Measurements from ENCODE around the gene USP9X.
"Not testable (repeated sequence)": the region's sequence is repeated elsewhere in the genome, so short reads cannot be mapped to it uniquely, and the experiment has no call there.

USP9X gene

DNA sequence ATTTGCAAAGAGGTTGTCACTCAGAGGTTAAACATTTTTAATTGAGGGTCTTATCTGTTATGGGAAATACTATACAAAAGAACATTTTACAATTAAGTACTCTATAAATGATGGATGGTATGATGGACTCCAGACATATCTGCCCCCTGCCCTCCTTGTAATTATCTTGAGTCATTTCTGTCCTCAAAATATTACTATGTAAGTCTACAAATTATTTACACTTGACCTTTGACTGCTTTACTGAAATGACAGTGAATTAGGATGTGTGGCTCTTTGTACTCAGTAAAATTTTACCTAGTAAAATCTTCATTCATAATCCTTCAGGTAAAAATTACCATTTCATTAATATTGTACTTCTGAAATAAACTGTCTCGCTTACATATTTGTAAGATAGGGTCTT, 46.5 kb downstream of the USP9X start:
- DNase-seq = no peak

DNA sequence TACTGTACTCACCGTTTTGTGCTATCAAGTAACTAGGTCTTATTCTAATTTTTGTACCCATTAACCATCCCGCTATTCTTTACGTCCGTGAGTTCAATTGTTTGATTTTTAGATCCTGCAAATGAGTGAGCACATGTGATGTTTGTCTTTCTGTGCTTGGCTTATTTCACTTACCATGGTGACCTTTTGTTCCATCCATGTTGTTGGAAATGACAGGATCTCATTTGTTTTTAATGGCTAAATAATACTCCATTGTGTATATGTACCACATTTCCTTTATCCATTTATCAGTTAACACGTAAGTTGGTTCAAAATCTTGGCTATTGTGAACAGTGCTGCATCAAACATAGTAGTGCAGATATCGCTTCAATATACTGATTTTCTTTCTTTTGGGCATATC, 48.3 kb downstream of the USP9X start:
- no peak for DNase-seq

DNA sequence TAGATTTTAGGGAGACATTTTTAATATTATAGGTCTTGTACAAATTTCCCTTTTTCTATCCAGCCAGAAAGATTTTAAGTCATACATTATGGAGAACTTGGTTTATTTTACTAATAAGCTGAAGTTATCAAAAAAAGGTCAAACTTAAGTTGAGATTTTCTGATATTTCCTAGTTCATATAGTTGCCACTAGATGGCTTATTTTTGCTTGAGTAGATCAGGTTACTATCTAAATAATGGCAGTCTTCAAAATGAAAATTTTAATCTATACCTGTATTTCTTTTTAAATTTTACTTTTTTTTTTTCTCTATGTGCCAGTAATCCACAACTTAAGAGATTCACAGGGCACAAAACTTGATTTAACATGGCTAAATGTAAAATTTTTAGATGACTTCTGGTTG, 52.3 kb downstream of the USP9X start:
- DNase-seq = no peak

GRCh38 chrX:41142130-41142910, 57.1 kb downstream of the USP9X start:
- no peak for DNase-seq

- no peak for DNase-seq
Measured at GRCh38 chrX:41144873-41145272, 59.6 kb downstream of the USP9X start.

GRCh38 chrX:41145920-41146608, 60.8 kb downstream of the USP9X start:
- no peak for DNase-seq

GRCh38 chrX:41148553-41148952, 63.3 kb downstream of the USP9X start:
- no peak for DNase-seq

DNA sequence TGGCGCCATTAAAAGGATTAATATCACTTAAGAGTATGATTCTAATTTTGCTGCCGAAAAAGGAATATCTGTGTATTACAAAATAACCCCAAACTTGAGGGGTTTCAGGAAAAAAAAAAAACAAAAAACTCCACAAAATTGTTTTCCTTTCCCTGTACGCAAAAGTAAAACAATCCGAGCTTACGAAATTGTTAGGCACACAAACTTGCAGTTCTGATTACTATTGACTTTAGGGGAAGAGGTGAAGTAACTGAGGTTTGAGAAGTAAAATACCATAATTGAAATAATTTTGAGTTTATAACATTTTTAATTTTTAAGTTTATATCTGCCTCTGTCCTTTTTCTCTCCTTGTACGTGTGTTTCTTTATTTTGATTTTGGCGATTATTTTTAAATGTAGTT, 64.8 kb downstream of the USP9X start:
- DNase-seq = no peak

DNA sequence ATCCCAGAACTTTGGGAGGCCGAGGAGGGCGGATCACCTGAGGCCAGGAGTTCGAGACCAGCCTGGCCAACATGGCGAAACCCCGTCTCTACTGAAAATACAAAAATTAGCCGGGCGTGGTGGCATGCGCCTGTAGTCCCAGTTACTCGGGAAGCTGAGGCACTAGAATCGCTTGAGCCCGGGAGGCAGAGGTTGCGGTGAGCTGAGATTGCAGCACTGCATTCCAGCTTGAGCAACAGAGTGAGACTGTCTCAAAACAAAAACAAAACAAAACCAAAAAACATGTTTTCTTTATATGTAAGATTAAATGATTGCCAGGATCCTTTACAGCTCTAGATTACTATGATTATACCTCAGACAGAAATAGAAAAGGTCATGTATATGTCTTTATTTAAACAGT, 66.5 kb downstream of the USP9X start:
- DNase-seq = not testable (repeated sequence)

DNA sequence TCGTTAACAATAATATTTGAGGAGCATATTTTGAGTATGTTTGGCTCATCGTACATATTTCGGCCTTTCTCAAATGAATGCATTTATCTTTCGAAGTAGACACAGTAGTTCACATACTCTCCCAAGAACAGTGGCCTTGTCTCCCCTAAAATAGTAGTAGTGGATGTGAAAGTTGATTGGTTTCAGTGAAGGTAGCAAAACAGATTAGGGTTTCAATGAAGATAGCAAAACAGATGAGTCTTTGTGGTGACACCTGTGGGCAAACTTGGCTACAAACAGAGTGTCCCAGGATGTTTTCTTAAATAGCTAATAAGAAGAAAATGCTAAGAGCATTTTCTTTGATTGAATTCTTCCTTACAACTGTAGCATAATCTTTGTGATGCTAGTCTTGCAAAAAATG, 67.0 kb downstream of the USP9X start:
- no peak for DNase-seq

- no peak for DNase-seq
Measured at GRCh38 chrX:41153448-41153847, 68.2 kb downstream of the USP9X start.

GRCh38 chrX:41153957-41154356, 68.7 kb downstream of the USP9X start:
- no peak for DNase-seq

DNA sequence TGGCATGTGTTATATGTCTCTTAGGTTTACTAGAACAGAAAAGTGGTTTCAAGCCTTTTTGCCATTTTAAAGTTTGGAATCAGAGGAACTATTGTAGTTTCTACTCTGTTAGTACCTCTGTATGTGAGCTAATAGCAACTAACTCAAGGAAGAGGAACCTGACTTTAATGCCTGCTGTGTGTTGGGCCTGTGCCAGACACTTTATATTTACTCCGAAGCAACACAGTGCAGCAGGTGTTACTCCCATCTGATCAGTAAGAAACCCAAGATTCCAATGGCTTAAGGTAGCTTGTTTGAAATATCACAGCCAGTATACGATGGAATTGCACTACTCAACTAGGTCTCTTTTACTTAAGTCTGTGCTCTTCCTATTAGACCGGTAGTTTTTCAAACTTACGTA, 79.2 kb downstream of the USP9X start:
- DNase-seq = no peak

DNA sequence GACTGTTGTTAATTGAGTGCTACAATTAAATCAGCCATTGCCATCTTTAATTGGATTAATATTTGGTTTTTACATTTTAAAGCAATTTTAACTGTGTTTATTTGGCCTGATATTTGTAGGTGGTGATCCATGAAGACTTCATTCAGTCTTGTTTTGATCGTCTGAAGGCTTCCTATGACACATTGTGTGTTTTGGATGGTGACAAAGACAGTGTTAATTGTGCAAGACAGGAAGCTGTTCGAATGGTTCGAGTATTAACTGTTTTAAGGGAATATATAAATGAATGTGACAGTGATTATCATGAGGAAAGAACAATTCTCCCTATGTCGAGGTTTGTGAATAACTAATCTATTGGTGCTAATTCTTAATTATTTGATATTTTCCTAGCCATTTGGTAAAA, 82.6 kb downstream of the USP9X start:
- DNase-seq = no peak

DNA sequence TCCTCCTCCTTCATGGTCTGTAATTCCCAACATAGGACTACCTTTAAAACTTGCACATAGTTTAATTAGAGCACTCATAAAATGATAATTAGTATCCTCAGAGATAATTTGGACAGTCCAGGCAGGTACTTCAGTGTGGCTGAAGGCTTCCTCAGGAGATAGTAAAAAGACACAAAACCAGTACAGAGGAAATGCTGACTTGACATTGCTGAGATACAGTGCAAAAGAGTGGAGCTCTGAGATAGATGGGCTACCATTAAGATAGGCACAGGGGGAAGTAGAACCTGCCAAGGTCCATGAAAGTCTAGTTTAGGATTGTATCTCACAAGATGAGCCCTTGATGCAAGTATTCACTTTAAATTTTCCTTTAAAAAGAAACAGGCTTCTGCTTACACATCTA, 91.0 kb downstream of the USP9X start:
- no peak for DNase-seq

- DNase-seq = no peak
Measured at GRCh38 chrX:41177297-41177696, 92.1 kb downstream of the USP9X start.

GRCh38 chrX:41178201-41178600, 93.0 kb downstream of the USP9X start:
- peak in 1 of 2 experiments; percentile 26 for DNase-seq

GRCh38 chrX:41180194-41180908, 95.1 kb downstream of the USP9X start:
- DNase-seq = peak; percentile 60 to 64

DNA sequence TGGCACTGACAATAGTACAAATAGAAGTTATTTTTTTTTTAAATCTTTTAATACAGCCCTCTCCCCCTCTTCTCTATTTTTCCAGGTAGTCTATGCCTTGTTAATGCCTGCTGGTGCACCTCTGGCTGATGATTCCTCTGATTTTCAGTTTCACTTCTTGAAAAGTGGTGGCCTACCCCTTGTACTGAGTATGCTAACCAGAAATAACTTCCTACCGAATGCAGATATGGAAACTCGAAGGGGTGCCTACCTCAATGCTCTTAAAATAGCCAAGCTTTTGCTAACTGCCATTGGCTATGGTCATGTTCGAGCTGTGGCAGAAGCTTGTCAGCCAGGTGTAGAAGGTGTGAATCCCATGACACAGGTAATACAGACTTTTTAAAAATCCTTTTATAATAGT, 99.1 kb downstream of the USP9X start:
- DNase-seq = no peak

DNA sequence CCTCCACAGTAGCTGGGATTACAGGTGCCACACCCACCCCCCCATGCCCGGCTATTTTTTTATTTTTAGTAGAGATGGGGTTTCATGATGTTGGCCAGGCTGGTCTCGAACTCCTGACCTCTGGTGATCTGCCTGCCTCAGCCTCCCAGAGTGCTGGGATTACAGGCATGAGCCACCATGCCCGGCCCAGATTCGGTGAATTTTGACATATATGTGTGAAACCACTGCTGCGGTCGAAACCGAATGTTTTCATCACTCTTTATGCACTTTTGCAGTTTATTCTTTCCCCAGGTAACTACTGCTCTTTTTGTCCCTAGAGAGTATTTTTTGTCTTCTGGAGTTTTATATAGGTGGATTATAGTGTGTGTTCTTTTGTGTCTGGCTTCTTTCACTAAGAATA, 101.7 kb downstream of the USP9X start:
- not testable (repeated sequence) for DNase-seq

GRCh38 chrX:41189156-41189555, 103.9 kb downstream of the USP9X start:
- no peak for DNase-seq

- DNase-seq = no peak
Measured at GRCh38 chrX:41192880-41193279, 107.6 kb downstream of the USP9X start.

DNA sequence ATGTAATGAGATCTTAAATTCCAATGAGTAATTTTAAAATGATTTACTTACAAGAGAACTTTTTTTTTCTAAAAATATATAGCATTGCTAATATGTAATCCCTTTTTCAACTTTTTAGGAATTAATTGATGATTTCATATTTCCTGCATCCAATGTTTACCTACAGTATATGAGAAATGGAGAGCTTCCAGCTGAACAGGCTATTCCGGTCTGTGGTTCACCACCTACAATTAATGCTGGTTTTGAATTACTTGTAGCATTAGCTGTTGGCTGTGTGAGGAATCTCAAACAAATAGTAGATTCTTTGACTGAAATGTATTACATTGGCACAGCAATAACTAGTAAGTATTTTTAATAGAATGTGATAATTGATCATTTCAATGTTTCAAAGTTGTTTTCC, 113.2 kb downstream of the USP9X start:
- DNase-seq = no peak

DNA sequence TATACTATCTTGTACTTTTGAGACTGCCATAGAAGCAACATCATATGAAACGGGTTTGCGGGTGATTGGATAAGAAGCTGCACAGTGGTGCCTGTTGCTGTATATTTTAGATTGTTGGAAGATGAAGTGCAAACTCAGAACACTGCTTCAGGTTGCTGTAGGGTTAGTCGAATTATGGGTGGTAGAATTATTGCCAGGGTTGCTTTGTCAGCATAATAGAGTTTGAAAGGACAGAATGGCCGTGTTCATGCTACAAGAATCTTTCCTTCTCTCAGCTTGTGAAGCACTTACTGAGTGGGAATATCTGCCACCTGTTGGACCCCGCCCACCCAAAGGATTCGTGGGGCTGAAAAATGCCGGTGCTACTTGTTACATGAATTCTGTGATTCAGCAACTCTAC, 115.5 kb downstream of the USP9X start:
- DNase-seq = no peak
